Activated T-cell treated with anti-CD3 and anti-CD28 coated beads for 48 hours (primary cell): ENCODE data around the gene CCDC91.

Experiments used
- DNase-seq: peaks from one replicate; pipeline ENCODE4 v3.0.0-alpha.2; 2020; ENCODE audit warnings: low read depth

Gene CCDC91

GRCh38 chr12:28190321-28191050, at the start of gene CCDC91:
CCDC91 (plus strand) TSS chr12:28190456; CDS start chr12:28257216, 66,760 bp downstream.
- peak; percentile 79 for DNase-seq

GRCh38 chr12:28144059-28144458, 46.2 kb upstream of the CCDC91 start:
- DNase-seq, result no peak

GRCh38 chr12:28144532-28144931, 45.7 kb upstream of the CCDC91 start:
- no peak for DNase-seq

- no peak for DNase-seq
Observed at GRCh38 chr12:28145216-28145615, 45.0 kb upstream of the CCDC91 start.

GRCh38 chr12:28149279-28149678, 41.0 kb upstream of the CCDC91 start:
- DNase-seq, result no peak

- no peak for DNase-seq
Observed at GRCh38 chr12:28156362-28156761, 33.9 kb upstream of the CCDC91 start.

GRCh38 chr12:28156804-28157203, 33.5 kb upstream of the CCDC91 start:
- DNase-seq, result no peak

- DNase-seq, result no peak
Observed at GRCh38 chr12:28158353-28158752, 31.9 kb upstream of the CCDC91 start.

- no peak for DNase-seq
Observed at GRCh38 chr12:28159688-28160087, 30.6 kb upstream of the CCDC91 start.

GRCh38 chr12:28161697-28162096, 28.6 kb upstream of the CCDC91 start:
- DNase-seq, result no peak

GRCh38 chr12:28162697-28163096, 27.6 kb upstream of the CCDC91 start:
- no peak for DNase-seq

GRCh38 chr12:28164644-28165275, 25.5 kb upstream of the CCDC91 start:
- DNase-seq, result no peak

- DNase-seq, result no peak
Observed at GRCh38 chr12:28167981-28168485, 22.2 kb upstream of the CCDC91 start.

- DNase-seq, result no peak
Observed at GRCh38 chr12:28171356-28172060, 18.7 kb upstream of the CCDC91 start.

- DNase-seq, result no peak
Observed at GRCh38 chr12:28172434-28173030, 17.7 kb upstream of the CCDC91 start.

GRCh38 chr12:28173440-28173839, 16.8 kb upstream of the CCDC91 start:
- DNase-seq, result no peak

- DNase-seq, result no peak
Observed at GRCh38 chr12:28175098-28175589, 15.1 kb upstream of the CCDC91 start.

- DNase-seq, result no peak
Observed at GRCh38 chr12:28176295-28176694, 14.0 kb upstream of the CCDC91 start.

- no peak for DNase-seq
Observed at GRCh38 chr12:28177461-28177860, 12.8 kb upstream of the CCDC91 start.

GRCh38 chr12:28177905-28178304, 12.4 kb upstream of the CCDC91 start:
- no peak for DNase-seq

- DNase-seq, result no peak
Observed at GRCh38 chr12:28178775-28179174, 11.5 kb upstream of the CCDC91 start.

- DNase-seq, result no peak
Observed at GRCh38 chr12:28180786-28181185, 9.5 kb upstream of the CCDC91 start.
